Lower leg skin (tissue), 3 donors: ENCODE measurements around the gene GPR55.

Experiments
- CTCF ChIP-seq, 3 donors: fragments of 450-650 bp; IDR thresholded peaks; one replicate each; pipeline ENCODE4 v1.5.1; 2016; ENCODE audit warnings: antibody characterized with exemption in 3 of 3, mild to moderate bottlenecking in 3 of 3, moderate library complexity in 2 of 3
- POLR2A ChIP-seq, 2 donors: fragments of 450-650 bp; IDR thresholded peaks; one replicate each; pipeline ENCODE4 v1.6.1; 2016 to 2017; ENCODE audit warnings: antibody characterized with exemption in 2 of 2, mild to moderate bottlenecking in 1 of 2, moderate library complexity in 1 of 2

GRCh38 chr2:230864605-230865306 is 60.3 kb downstream of the GPR55 start, which contains the start of gene ITM2C:
- TF ChIP-seq CTCF (IDR thresholded peaks at IDR 0.05) (no peak), POLR2A (IDR thresholded peaks at IDR 0.05) (no peak)
